Lung (tissue), 12 donors: ENCODE measurements around the gene GPATCH2. TPM values are rescaled to one million over a fixed set of nuclear protein-coding genes. Genes with fewer than 3 reads are reported as not detected.

ENCODE experiments used
- ATAC-seq: fragments of 200-7000 bp; cut with Tn5 transposase; one replicate; pipeline ENCODE4 v1.9.1; 2020; ENCODE audit warnings: moderate number of reproducible peaks; ENCODE audit not compliant: insufficient read depth, low FRiP score
- DNase-seq, 3 donors: peaks; one replicate each; pipeline ENCODE4 v3.0.0-alpha.2; 2013 to 2017
- H3K27ac ChIP-seq, 2 donors: one replicate each; pipeline ENCODE4 v1.5.1; 2013; ENCODE audit warnings: mild to moderate bottlenecking in 2 of 2, moderate library complexity in 2 of 2, control low read depth in 1 of 2, inconsistent platforms in 1 of 2, low read depth in 1 of 2, low read length in 1 of 2
- H3K27me3 ChIP-seq, 3 donors: one replicate each; pipeline ENCODE4 v1.5.1; 2013; ENCODE audit warnings: low read length in 2 of 3; ENCODE audit not compliant: control insufficient read depth in 3 of 3, insufficient read depth in 3 of 3
- H3K36me3 ChIP-seq, 4 donors: one replicate each; pipeline ENCODE4 v1.5.1; 2013; ENCODE audit warnings: low read length in 4 of 4, mild to moderate bottlenecking in 1 of 4, moderate library complexity in 1 of 4; ENCODE audit not compliant: control insufficient read depth in 4 of 4, insufficient read depth in 4 of 4
- H3K4me1 ChIP-seq, 5 donors: one replicate each; pipeline ENCODE4 v1.5.1; 2013; ENCODE audit warnings: low read length in 5 of 5, mild to moderate bottlenecking in 2 of 5, moderate library complexity in 1 of 5; ENCODE audit not compliant: control insufficient read depth in 5 of 5, insufficient read depth in 5 of 5
- H3K4me3 ChIP-seq: one replicate; pipeline ENCODE4 v1.5.1; 2013; ENCODE audit warnings: mild to moderate bottlenecking, control low read depth, moderate library complexity
- H3K9ac ChIP-seq, 2 donors: one replicate each; pipeline ENCODE4 v1.5.1; 2013; ENCODE audit warnings: low read length in 2 of 2, control low read depth in 1 of 2; ENCODE audit not compliant: insufficient read depth in 1 of 2
- H3K9me3 ChIP-seq, 4 donors: one replicate each; pipeline ENCODE4 v1.5.1; 2013; ENCODE audit warnings: low read length in 3 of 4, mild to moderate bottlenecking in 1 of 4, moderate library complexity in 1 of 4; ENCODE audit not compliant: control insufficient read depth in 4 of 4, insufficient read depth in 3 of 4
- WGBS, 2 donors: extraction: QIAGEN DNeasy Blood & Tissue Kit; methylation state at CpG; one replicate each; pipeline ENCODE4 v1.1.7; 2013; 5-methylcytosine and 5-hydroxymethylcytosine counted together
- polyA plus RNA-seq, 2 donors: library from polyadenylated mRNA; stranded (reverse); fragments of 200-250 nt; gene quantifications; one replicate each; pipeline ENCODE4 v1.2.1, GENCODE V29; 2013
- total RNA-seq, 2 donors: library from RNA; depleted of rRNA in 1 of 2; stranded (reverse); fragments of >200 nt in 1 of 2; gene quantifications; one replicate each; pipeline ENCODE4 v1.2.1, GENCODE V29; 2014 to 2021
- TF ChIP-seq, protein P1 (sequence below): IDR thresholded peaks from 2 replicates; pipeline ENCODE4 v1.5.1; 2012; ENCODE audit warnings: mild to moderate bottlenecking; ENCODE audit errors: control extremely low read depth, extremely low read depth
- donor health status: control.
- donor health status: control.
- donor health status: Bipolar disorder and iron deficiency.
- donor health status: healthy.
- donor health status: DM: yes; HTN: yes; CAD: no.

The GPATCH2 gene
- total and polyA plus RNA-seq, 4 donors = 3.2 to 31.0 (median 8.3) TPM

DNA sequence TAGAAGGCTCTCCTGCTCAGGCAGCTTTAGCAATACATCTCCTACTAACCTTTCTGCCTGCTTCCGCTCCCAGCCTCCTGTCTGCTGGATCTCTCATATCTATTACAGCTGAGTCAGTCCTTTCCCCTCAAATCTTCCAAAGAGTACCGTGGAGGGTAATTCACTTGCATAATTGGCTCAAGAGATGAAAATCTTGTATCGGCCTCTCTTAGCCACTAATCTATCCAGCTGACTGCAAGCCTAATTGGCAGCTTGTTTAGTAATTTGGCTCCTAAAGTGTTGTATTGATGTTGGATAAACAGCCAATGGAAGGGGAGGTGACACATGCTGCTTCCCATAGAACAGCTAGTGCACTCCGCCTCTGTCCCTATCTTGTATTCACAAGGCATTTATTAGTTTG, 195.7 kb downstream of the GPATCH2 start:
- H3K4me1 ChIP-seq = no peaks in the 10 kb centered on the region
- peaks cover 0 to 9% (median 3%) of the 10 kb centered on the region in 4 donors for H3K36me3 ChIP-seq
- H3K9ac ChIP-seq = no peak overlapping the region
- H3K27ac ChIP-seq = no peak overlapping the region
- no peaks in the 10 kb centered on the region for H3K9me3 ChIP-seq
- TF ChIP-seq, protein P1, sequence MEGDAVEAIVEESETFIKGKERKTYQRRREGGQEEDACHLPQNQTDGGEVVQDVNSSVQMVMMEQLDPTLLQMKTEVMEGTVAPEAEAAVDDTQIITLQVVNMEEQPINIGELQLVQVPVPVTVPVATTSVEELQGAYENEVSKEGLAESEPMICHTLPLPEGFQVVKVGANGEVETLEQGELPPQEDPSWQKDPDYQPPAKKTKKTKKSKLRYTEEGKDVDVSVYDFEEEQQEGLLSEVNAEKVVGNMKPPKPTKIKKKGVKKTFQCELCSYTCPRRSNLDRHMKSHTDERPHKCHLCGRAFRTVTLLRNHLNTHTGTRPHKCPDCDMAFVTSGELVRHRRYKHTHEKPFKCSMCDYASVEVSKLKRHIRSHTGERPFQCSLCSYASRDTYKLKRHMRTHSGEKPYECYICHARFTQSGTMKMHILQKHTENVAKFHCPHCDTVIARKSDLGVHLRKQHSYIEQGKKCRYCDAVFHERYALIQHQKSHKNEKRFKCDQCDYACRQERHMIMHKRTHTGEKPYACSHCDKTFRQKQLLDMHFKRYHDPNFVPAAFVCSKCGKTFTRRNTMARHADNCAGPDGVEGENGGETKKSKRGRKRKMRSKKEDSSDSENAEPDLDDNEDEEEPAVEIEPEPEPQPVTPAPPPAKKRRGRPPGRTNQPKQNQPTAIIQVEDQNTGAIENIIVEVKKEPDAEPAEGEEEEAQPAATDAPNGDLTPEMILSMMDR = no peak
- no peak overlapping the region for H3K4me3 ChIP-seq
- 85 to 95% methylated on average over 4 of the region's 4 CpGs for WGBS, 2 donors
- no peak for ATAC-seq
- no peaks in the 10 kb centered on the region for H3K27me3 ChIP-seq
- no peak for DNase-seq

DNA sequence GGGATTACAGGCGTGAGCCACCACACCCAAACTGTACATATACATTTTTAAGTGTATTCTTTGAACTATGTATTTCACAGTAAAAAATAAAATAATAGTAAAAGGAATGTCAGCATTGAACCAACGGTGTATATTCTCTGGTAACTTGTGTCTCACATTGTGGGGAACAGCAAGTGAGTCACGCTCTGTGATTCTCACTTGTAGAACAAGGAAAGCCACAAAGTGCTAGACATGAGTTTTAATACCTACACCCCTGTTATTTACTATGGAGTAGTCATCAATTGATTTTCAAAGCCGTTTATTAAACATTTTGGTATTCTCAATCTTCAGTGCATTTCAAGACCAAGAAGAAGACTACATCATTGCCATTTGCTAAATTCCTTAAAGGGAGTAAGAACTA, 197.2 kb downstream of the GPATCH2 start:
- Histone ChIP-seq H3K9me3 (no peaks in the 10 kb centered on the region), H3K9ac (no peak overlapping the region), H3K27ac (no peak overlapping the region), H3K4me3 (no peak overlapping the region), H3K27me3 (no peaks in the 10 kb centered on the region), H3K4me1 (no peaks in the 10 kb centered on the region), H3K36me3 (peaks cover 0 to 9% (median 3%) of the 10 kb centered on the region in 4 donors)
- TF ChIP-seq, protein P1 = no peak
- 94% methylated on average over 4 of the region's 4 CpGs for WGBS, 2 donors
- ATAC-seq (no peak), DNase-seq (no peak)

DNA sequence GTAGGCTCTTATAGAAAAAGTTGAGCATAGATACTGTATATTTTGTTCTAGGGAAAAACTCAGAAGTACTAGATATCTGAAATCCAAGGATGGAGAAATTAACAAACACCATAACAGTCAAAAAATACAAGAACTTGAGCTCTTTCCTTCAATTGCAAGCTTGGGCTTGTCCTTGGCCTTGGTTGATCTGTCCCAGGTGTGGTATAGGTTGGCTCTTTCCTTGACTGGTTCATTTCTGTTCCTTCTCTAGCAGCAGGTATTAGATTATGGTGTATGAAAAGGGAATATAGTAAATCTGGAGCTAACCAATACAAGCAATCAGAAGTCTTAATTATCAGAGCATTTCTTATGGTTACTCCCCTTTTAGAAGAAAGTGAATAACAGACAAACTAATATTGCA, 198.6 kb downstream of the GPATCH2 start:
- Histone ChIP-seq H3K4me1 (no peaks in the 10 kb centered on the region), H3K27me3 (no peaks in the 10 kb centered on the region), H3K9ac (no peak overlapping the region), H3K4me3 (no peak overlapping the region), H3K27ac (no peak overlapping the region), H3K36me3 (peaks cover 0 to 9% (median 3%) of the 10 kb centered on the region in 4 donors), H3K9me3 (no peaks in the 10 kb centered on the region)
- TF ChIP-seq, protein P1 = no peak
- ATAC-seq (no peak), DNase-seq (no peak)

DNA sequence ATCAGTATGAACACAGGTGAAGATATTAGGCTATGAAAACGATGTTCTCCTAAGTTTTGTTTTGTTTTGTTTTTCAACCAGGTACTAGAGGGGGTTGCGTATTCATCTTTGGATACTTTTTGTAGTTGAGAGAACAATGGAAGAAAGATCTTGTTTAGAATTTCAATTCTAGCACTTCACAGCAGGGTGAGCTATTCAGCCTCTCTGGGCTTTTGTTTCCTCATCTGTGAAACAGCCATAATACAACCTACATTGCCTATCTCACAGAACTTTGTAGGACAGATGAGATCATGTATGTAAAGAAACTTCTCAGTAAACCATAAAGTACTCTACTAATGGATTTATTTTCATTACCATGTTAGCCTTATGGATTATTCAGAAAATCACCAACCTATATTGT, 199.5 kb downstream of the GPATCH2 start:
- Histone ChIP-seq H3K9me3 (no peaks in the 10 kb centered on the region), H3K4me3 (no peak overlapping the region), H3K9ac (no peak overlapping the region), H3K27ac (no peak overlapping the region), H3K36me3 (peaks cover 0 to 6% (median 3%) of the 10 kb centered on the region in 4 donors), H3K27me3 (no peaks in the 10 kb centered on the region), H3K4me1 (peaks cover 0 to 9% (median 0%) of the 10 kb centered on the region in 5 donors)
- WGBS, 2 donors = 78% methylated on average over 2 of the region's 2 CpGs
- DNase-seq (no peak), ATAC-seq (no peak)
- TF ChIP-seq, protein P1 = no peak
